Colonic mucosa (tissue), 4 donors: Measurements from ENCODE around the gene FAXC. TPM values are rescaled to one million over a fixed set of nuclear protein-coding genes. Genes with fewer than 3 reads are reported as not detected.

Experiments used
- DNase-seq: peaks from one replicate; pipeline ENCODE4 v3.0.0-alpha.2; 2020
- H3K27ac ChIP-seq: fragments of 200-600 bp; one replicate; pipeline ENCODE4 v1.8.0; 2021
- H3K27me3 ChIP-seq: fragments of 200-600 bp; one replicate; pipeline ENCODE4 v1.8.0; 2021
- H3K36me3 ChIP-seq: fragments of 200-600 bp; one replicate; pipeline ENCODE4 v1.8.0; 2021
- H3K4me1 ChIP-seq: fragments of 200-600 bp; one replicate; pipeline ENCODE4 v1.8.0; 2021; ENCODE audit warnings: mild to moderate bottlenecking
- H3K4me3 ChIP-seq: fragments of 200-600 bp; one replicate; pipeline ENCODE4 v1.8.0; 2021
- H3K9ac ChIP-seq, 2 donors: one replicate each; pipeline ENCODE4 v1.7.0; 2013; ENCODE audit warnings: control low read depth in 2 of 2, low read depth in 2 of 2, low read length in 2 of 2
- H3K9me3 ChIP-seq: fragments of 200-600 bp; one replicate; pipeline ENCODE4 v1.8.0; 2021
- CTCF ChIP-seq: fragments of 200-600 bp; IDR thresholded peaks from one replicate; pipeline ENCODE4 v1.8.0; 2022; ENCODE audit warnings: antibody characterized with exemption, mild to moderate bottlenecking
- intact Hi-C: fragments of 100-400 bp; cut with DNase I; formaldehyde crosslinking; loops from one replicate; pipeline ENCODE4 v1.14.1; 2022
- total RNA-seq, 2 donors: library from RNA; stranded (reverse); fragmentation: NEBNext Ultra II Directional in 1 of 2; extraction: Animal tissue kit (Norgen Biotek cat#: 25700) in 1 of 2; gene quantifications; one replicate each; pipeline ENCODE4 v1.2.1, GENCODE V29; 2021
- donor health status: healthy.
- donor health status: DM: no; HTN: no; CAD: no.
- donor health status: DM: no; HTN: no; CAD: no.

FAXC gene
- total RNA-seq, 2 donors from 2014 or later = 0.44 to 4.9 TPM

- no peak for DNase-seq
- Histone ChIP-seq H3K36me3 (no peaks in the 10 kb centered on the region), H3K27ac (no peak overlapping the region), H3K9ac (no peak overlapping the region), H3K9me3 (no peaks in the 10 kb centered on the region), H3K27me3 (no peaks in the 10 kb centered on the region), H3K4me3 (no peak overlapping the region), H3K4me1 (no peaks in the 10 kb centered on the region)
- no peak for TF ChIP-seq CTCF
- intact Hi-C loops = no loop called here
Observed at GRCh38 chr6:99253271-99253670, 96.2 kb downstream of the FAXC start.

GRCh38 chr6:99252421-99252820, 97.1 kb downstream of the FAXC start:
- Histone ChIP-seq H3K9me3 (no peaks in the 10 kb centered on the region), H3K4me1 (no peaks in the 10 kb centered on the region), H3K27me3 (no peaks in the 10 kb centered on the region), H3K9ac (no peak overlapping the region), H3K4me3 (no peak overlapping the region), H3K36me3 (no peaks in the 10 kb centered on the region), H3K27ac (no peak overlapping the region)
- intact Hi-C loops = no loop called here
- no peak for TF ChIP-seq CTCF
- no peak for DNase-seq

- H3K9me3 ChIP-seq = no peaks in the 10 kb centered on the region
- H3K27ac ChIP-seq = no peak overlapping the region
- no peaks in the 10 kb centered on the region for H3K4me1 ChIP-seq
- no peak overlapping the region for H3K4me3 ChIP-seq
- no peaks in the 10 kb centered on the region for H3K36me3 ChIP-seq
- DNase-seq = no peak
- H3K27me3 ChIP-seq = no peaks in the 10 kb centered on the region
- H3K9ac ChIP-seq = no peak overlapping the region
- no peak for TF ChIP-seq CTCF
- intact Hi-C loops = no loop called here
Observed at GRCh38 chr6:99250476-99250875, 99.0 kb downstream of the FAXC start.

- no peak for DNase-seq
- Histone ChIP-seq H3K36me3 (no peaks in the 10 kb centered on the region), H3K27ac (no peak overlapping the region), H3K4me1 (no peaks in the 10 kb centered on the region), H3K9ac (no peak overlapping the region), H3K27me3 (no peaks in the 10 kb centered on the region), H3K4me3 (no peak overlapping the region), H3K9me3 (no peaks in the 10 kb centered on the region)
- intact Hi-C loops = no loop called here
- no peak for TF ChIP-seq CTCF
Observed at GRCh38 chr6:99246602-99247001, 102.9 kb downstream of the FAXC start.

- Histone ChIP-seq H3K36me3 (no peaks in the 10 kb centered on the region), H3K27me3 (no peaks in the 10 kb centered on the region), H3K9me3 (no peaks in the 10 kb centered on the region), H3K27ac (no peak overlapping the region), H3K4me1 (no peaks in the 10 kb centered on the region), H3K9ac (no peak overlapping the region), H3K4me3 (no peak overlapping the region)
- no peak for DNase-seq
- no peak for TF ChIP-seq CTCF
- intact Hi-C loops = no loop called here
Observed at GRCh38 chr6:99241905-99242534, 107.5 kb downstream of the FAXC start.
